GM20000 (cell line): Measurements from ENCODE around the gene ZNF208.
"Not testable (repeated sequence)": the region's sequence is repeated elsewhere in the genome, so short reads cannot be mapped to it uniquely, and the experiment has no call there.

ENCODE experiments used
- DNase-seq: peaks from one replicate; pipeline ENCODE4 v3.0.0; 2012; ENCODE audit warnings: low spot score
- CTCF ChIP-seq: IDR thresholded peaks from 2 replicates; pipeline ENCODE4 v1.5.1; 2012; ENCODE audit warnings: mild to moderate bottlenecking, control low read depth; ENCODE audit errors: extremely low read depth, missing control alignments

Gene ZNF208

GRCh38 chr19:22010437-22011143 lies at the start of gene ZNF208:
ZNF208 (minus strand) TSS chr19:22010943; CDS start chr19:22010794, 149 bp downstream.
- not testable (repeated sequence) for DNase-seq

- TF ChIP-seq CTCF = no peak
- no peak for DNase-seq
Observed at GRCh38 chr19:22052644-22053013, 41.9 kb upstream of the ZNF208 start.

- not testable (repeated sequence) for DNase-seq
Observed at GRCh38 chr19:22041151-22041550, 30.4 kb upstream of the ZNF208 start.

- TF ChIP-seq CTCF = no peak
- DNase-seq = no peak
Observed at GRCh38 chr19:22030680-22031079, 19.9 kb upstream of the ZNF208 start.

- no peak for DNase-seq
- TF ChIP-seq CTCF = no peak
Observed at GRCh38 chr19:22026687-22027086, 15.9 kb upstream of the ZNF208 start.

- DNase-seq = not testable (repeated sequence)
Observed at GRCh38 chr19:22025539-22025938, 14.8 kb upstream of the ZNF208 start.

GRCh38 chr19:21970466-21970865 lies 40.3 kb downstream of the ZNF208 start:
- DNase-seq = no peak
- no peak for TF ChIP-seq CTCF

- DNase-seq = no peak
- no peak for TF ChIP-seq CTCF
Observed at GRCh38 chr19:21947775-21948174, 63.0 kb downstream of the ZNF208 start.

GRCh38 chr19:21940684-21941083 lies 70.1 kb downstream of the ZNF208 start:
- no peak for TF ChIP-seq CTCF
- no peak for DNase-seq
